NCI-H2227 (cell line): ENCODE measurements around the gene DFFB.
A peak's percentile ranks its signal among the peaks of the same experiment; 100 is the strongest.

Experiments used
- DNase-seq: peaks from one replicate; lab custom pipeline; 2025; ENCODE audit not compliant: unreplicated experiment; lab: John Stamatoyannopoulos, UW

The DFFB gene

GRCh38 chr1:3894626-3895278 is 37.5 kb downstream of the DFFB start:
- no peak for DNase-seq

GRCh38 chr1:3895279-3895950 is 38.1 kb downstream of the DFFB start:
- DNase-seq: no peak

GRCh38 chr1:3895951-3896325 is 38.7 kb downstream of the DFFB start:
- no peak for DNase-seq

GRCh38 chr1:3896396-3897000 is 39.2 kb downstream of the DFFB start:
- no peak for DNase-seq

- DNase-seq: no peak
These were observed 41.1 kb downstream of the DFFB start for GRCh38 chr1:3898475-3898735.

- DNase-seq: no peak
These were observed 41.9 kb downstream of the DFFB start for GRCh38 chr1:3898994-3899753.

GRCh38 chr1:3899754-3900149 is 42.5 kb downstream of the DFFB start:
- no peak for DNase-seq

GRCh38 chr1:3900150-3900968 is 43.1 kb downstream of the DFFB start, which contains the start of gene C1orf174:
Gene C1orf174 (minus strand): TSS chr1:3900272. CDS start chr1:3900186, 86 bp downstream.
- peak; percentile 98 for DNase-seq

GRCh38 chr1:3900969-3901529 is 43.8 kb downstream of the DFFB start:
- DNase-seq: peak; percentile 98

GRCh38 chr1:3902111-3902511 is 44.8 kb downstream of the DFFB start:
- no peak for DNase-seq

- DNase-seq: no peak
These were observed 45.4 kb downstream of the DFFB start for GRCh38 chr1:3902571-3903091.

- no peak for DNase-seq
These were observed 46.1 kb downstream of the DFFB start for GRCh38 chr1:3903141-3904005.

- no peak for DNase-seq
These were observed 46.9 kb downstream of the DFFB start for GRCh38 chr1:3904006-3904842.

- DNase-seq: no peak
These were observed 47.5 kb downstream of the DFFB start for GRCh38 chr1:3904843-3905185.

- DNase-seq: no peak
These were observed 48.1 kb downstream of the DFFB start for GRCh38 chr1:3905266-3905952.

GRCh38 chr1:3905953-3906671 is 48.8 kb downstream of the DFFB start:
- DNase-seq: no peak

- no peak for DNase-seq
These were observed 49.4 kb downstream of the DFFB start for GRCh38 chr1:3906672-3907020.
